Thyroid gland (tissue), 4 donors: ENCODE measurements around the gene HIVEP3. TPM values are rescaled to one million over a fixed set of nuclear protein-coding genes. Genes with fewer than 3 reads are reported as not detected.

ENCODE experiments used
- DNase-seq, 2 donors: peaks; one replicate each; pipeline ENCODE4 v3.0.0-alpha.2; 2019
- H3K27ac ChIP-seq, 3 donors: fragments of 200-600 bp; sonication (generic); 1 replicate in 2 of 3; 2 replicates in 1 of 3; pipeline ENCODE4 v1.5.1; 2016 to 2019; ENCODE audit warnings: mild to moderate bottlenecking in 1 of 3, moderate library complexity in 1 of 3
- H3K27me3 ChIP-seq: fragments of 200-600 bp; sonication (generic); one replicate; pipeline ENCODE4 v1.5.1; 2019
- H3K36me3 ChIP-seq, 2 donors: fragments of 200-600 bp; sonication (generic); one replicate each; pipeline ENCODE4 v1.5.1; 2016 to 2019
- H3K4me1 ChIP-seq, 2 donors: fragments of 200-600 bp; sonication (generic); one replicate each; pipeline ENCODE4 v1.5.1; 2017 to 2019
- H3K4me3 ChIP-seq, 3 donors: fragments of 200-600 bp; sonication (generic); replicated peaks in 1 of 3; 1 replicate in 2 of 3; 2 replicates in 1 of 3; pipeline ENCODE4 v1.5.1; 2016; ENCODE audit warnings: mild to moderate bottlenecking in 1 of 3
- H3K9me3 ChIP-seq: fragments of 200-600 bp; sonication (generic); one replicate; pipeline ENCODE4 v1.5.1; 2017
- POLR2A ChIP-seq, 2 donors: fragments of 450-650 bp; IDR thresholded peaks; one replicate each; pipeline ENCODE4 v1.6.1; 2017; ENCODE audit warnings: antibody characterized with exemption in 2 of 2, mild to moderate bottlenecking in 2 of 2, moderate library complexity in 1 of 2
- WGBS, 2 donors: methylation state at CpG; one replicate each; pipeline ENCODE4 v1.1.5; 2017; 5-methylcytosine and 5-hydroxymethylcytosine counted together
- intact Hi-C: fragments of 100-400 bp; cut with DNase I; formaldehyde crosslinking; loops from one replicate; pipeline ENCODE4 v1.15.1; 2023
- total RNA-seq, 4 donors: library from RNA; depleted of rRNA; stranded (reverse); fragments of >200 nt; gene quantifications; one replicate each; pipeline ENCODE4 v1.2.3, GENCODE V29; 2016
- TF ChIP-seq, protein P1 (sequence below), 6 experiments: fragments of 200-600 bp in 3 of 6; fragments of 450-650 bp in 3 of 6; sonication (generic) in 3 of 6; IDR thresholded peaks; one replicate each; pipeline ENCODE4 v1.5.1; 2016 to 2019; ENCODE audit warnings: antibody characterized with exemption in 6 of 6, mild to moderate bottlenecking in 2 of 6, inconsistent platforms in 1 of 6, moderate library complexity in 1 of 6

HIVEP3 gene
- total RNA-seq, 4 donors from 2014 or later: 9.7 to 13.5 (median 12.5) TPM

DNA sequence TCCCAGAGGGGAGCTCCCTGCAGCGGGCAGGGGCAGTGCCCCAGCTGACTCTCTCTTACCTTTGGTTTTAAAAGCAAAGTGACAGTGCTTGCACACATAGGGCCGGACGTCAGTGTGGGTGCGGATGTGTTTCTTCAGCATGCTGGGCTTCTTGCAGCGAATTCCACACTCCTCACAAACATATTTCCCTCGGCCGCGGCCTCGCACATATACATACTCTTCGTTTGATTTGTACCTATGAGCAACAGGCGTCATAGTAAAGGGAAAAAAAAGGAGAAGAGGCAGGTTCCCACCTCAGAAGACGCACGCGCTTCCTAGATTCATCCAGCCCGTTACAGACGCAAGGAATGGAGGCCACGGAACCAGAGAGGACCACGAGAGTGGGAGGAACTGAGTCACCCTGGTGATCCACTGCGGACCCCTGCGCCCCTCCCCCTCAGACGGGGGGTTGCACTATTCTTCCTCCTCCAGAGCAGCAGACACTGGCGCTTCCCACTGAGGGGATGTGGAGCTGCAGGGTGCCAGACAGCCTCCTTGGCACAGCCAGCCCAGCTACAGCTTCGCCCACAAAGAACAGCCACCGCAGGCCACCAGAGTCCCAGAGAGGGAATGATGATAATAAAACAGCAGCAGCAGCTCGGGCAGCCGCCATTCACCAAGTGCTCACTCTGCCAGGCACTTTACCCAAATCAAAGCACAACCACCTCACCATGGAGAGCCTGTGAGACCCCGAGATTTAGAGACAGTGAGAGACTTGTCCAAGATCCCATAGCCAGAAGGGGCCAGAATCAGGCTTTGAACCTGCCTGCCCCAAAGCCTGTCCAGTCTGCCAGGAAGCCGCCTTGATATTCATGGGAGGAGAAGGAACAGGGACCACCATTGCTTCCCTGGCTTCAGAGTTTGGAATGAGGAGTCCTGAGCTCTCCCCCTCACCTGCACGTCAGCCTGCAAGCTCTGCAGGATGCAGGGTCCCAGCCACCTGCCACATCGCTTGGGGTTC is 393.7 kb downstream of the HIVEP3 start:
- Histone ChIP-seq H3K4me1 (no peaks in the 10 kb centered on the region), H3K27ac (no peak overlapping the region), H3K4me3 (no peak overlapping the region), H3K9me3 (no peaks in the 10 kb centered on the region), H3K27me3 (no peaks in the 10 kb centered on the region), H3K36me3 (no peaks in the 10 kb centered on the region)
- no peak for DNase-seq
- WGBS, 2 donors: 92 to 93% methylated on average over 27 to 30 of the region's 30 CpGs
- intact Hi-C loops: no loop called here
- TF ChIP-seq, protein P1, sequence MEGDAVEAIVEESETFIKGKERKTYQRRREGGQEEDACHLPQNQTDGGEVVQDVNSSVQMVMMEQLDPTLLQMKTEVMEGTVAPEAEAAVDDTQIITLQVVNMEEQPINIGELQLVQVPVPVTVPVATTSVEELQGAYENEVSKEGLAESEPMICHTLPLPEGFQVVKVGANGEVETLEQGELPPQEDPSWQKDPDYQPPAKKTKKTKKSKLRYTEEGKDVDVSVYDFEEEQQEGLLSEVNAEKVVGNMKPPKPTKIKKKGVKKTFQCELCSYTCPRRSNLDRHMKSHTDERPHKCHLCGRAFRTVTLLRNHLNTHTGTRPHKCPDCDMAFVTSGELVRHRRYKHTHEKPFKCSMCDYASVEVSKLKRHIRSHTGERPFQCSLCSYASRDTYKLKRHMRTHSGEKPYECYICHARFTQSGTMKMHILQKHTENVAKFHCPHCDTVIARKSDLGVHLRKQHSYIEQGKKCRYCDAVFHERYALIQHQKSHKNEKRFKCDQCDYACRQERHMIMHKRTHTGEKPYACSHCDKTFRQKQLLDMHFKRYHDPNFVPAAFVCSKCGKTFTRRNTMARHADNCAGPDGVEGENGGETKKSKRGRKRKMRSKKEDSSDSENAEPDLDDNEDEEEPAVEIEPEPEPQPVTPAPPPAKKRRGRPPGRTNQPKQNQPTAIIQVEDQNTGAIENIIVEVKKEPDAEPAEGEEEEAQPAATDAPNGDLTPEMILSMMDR (IDR thresholded peaks at IDR 0.05): no peak
- no peak for TF ChIP-seq POLR2A (IDR thresholded peaks at IDR 0.05)

DNA sequence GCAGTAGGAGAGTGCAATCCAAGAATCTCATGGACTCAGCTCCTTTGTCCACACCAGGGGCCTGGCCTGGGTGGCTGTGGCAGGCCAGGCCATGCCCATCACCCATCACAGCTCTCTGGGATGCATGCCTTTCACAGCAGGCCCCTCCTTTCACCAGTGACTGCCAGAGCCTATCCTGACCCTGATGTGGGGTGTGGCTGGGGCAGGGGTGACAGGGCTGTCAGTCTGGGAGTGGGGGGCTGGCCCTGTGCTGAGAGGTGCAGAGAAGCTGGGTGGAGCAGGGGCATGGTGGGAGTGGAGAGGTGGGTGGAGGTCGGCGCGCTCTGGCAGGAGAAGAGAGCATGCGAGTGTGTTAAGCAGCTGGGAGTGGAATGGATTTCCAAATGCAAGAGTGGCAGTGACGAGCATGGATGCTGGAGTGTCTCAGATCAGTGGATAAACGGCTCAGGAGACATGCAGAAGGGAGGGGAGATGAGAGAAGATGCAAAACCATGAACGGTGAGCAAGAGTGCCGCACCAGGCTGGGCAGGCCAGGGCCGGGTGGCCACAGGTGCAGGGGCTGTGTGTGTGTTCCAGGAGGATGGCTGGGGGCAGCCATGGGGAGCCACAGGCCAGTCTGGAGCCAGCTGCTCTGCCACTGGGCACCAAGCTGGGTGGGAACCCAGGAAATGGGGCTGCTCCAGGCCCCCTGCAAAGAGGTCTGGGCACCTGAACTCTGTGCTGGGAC is 394.6 kb downstream of the HIVEP3 start:
- no peak overlapping the region for H3K27ac ChIP-seq
- no peak for TF ChIP-seq POLR2A (IDR thresholded peaks at IDR 0.05)
- TF ChIP-seq, protein P1 (IDR thresholded peaks at IDR 0.05): no peak
- no peaks in the 10 kb centered on the region for H3K4me1 ChIP-seq
- intact Hi-C loops: no loop called here
- no peaks in the 10 kb centered on the region for H3K27me3 ChIP-seq
- no peaks in the 10 kb centered on the region for H3K9me3 ChIP-seq
- WGBS, 2 donors: 88% methylated on average over 9 of the region's 9 CpGs
- H3K4me3 ChIP-seq: no peak overlapping the region
- no peak for DNase-seq
- H3K36me3 ChIP-seq: no peaks in the 10 kb centered on the region

DNA sequence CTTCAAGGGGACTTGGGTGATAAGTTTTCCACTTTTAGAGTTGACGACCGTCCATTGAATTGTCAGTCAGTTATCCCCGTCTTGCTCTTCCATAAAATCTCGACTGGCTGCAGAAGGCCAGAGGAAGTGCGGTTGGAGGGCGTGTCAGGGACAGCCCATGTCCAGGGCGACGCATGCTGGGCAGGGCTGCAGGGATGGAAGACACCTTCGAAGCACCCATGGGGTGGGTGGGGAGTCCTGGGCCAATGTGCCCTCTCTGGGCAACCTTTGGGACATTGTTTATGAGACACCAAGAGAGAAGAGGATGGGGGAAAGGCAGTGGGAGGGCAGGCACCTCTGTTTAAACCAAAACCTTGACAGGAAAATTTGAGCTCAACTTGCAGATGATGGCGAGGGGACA is 395.7 kb downstream of the HIVEP3 start:
- Histone ChIP-seq H3K9me3 (no peaks in the 10 kb centered on the region), H3K36me3 (no peaks in the 10 kb centered on the region), H3K27me3 (no peaks in the 10 kb centered on the region), H3K4me3 (no peak overlapping the region), H3K27ac (no peak overlapping the region), H3K4me1 (no peaks in the 10 kb centered on the region)
- TF ChIP-seq POLR2A (IDR thresholded peaks at IDR 0.05): no peak
- TF ChIP-seq, protein P1 (IDR thresholded peaks at IDR 0.05): no peak
- DNase-seq: no peak
- intact Hi-C loops: no loop called here
- 85 to 87% methylated on average over 10 of the region's 10 CpGs for WGBS, 2 donors

DNA sequence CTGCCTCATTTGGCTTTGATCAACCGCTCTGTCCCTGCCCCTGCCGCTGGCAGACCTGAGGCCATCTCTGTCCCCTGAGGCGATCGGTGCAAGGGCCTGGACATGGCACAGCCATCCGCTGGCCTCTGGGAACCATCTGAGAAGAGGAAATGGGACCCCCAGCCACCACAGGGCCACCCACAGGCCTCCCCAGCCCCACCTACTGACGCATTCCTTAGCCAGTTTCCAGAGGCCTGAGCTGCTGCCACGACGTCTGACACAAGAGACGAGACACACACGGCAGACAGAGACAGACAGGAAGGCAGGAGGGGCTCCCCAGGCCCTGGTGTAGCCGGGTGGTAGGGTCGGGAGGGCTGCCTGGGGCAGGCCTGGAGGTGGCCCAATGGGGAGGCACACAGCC is 397.0 kb downstream of the HIVEP3 start:
- Histone ChIP-seq H3K4me1 (peaks cover 0 to 3% of the 10 kb centered on the region in 2 donors), H3K27ac (no peak overlapping the region), H3K9me3 (no peaks in the 10 kb centered on the region), H3K27me3 (no peaks in the 10 kb centered on the region), H3K4me3 (no peak overlapping the region), H3K36me3 (no peaks in the 10 kb centered on the region)
- TF ChIP-seq, protein P1 (IDR thresholded peaks at IDR 0.05): no peak
- no peak for TF ChIP-seq POLR2A (IDR thresholded peaks at IDR 0.05)
- no peak for DNase-seq
- 83 to 100% methylated on average over 5 to 12 of the region's 12 CpGs for WGBS, 2 donors
- intact Hi-C loops: no loop called here
